ENCODE measurements around the gene CRIP2.

DNA sequence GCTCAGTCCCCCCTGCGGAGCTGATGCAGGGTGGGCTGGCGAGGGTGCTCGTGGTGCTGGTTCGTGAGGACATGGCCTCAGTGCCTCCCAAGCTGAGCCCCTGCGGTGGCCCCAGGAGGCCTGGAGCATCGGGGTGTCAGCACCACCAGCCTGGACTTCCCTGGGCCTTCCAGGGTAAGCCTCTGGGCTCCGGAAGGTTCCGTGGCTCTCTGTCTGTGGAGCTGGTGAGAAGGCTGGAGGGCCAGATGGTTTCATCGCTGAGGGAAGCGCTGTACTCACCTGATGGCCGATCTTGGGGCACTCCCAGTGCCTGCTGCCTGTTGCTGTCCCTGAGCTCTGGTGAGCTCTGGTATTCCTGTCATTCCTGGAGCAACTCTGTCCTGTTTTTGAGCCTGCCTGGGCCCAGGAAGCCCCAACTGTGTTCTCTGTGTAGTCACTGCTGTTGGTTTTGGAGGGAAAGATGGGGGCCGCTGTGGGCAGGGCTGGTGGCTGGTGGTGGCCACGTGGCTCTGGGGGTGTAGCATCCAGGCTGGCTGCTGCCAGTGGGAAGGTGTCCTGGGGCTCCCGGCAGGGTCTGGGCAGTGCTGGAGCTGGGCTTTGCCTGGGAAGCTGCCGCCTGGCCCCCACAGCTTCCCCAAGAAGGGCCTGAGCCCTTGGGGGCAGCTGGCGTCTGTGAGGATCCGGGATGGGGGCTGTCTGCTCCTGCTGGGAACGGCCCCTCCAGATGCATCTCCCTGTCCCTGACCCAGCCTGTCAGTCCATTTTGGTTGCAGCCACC, 36.7 kb upstream of the CRIP2 start:
- TF ChIP-seq CTCF (IDR thresholded peaks at IDR 0.05) (no peak), EZH2 (IDR thresholded peaks at IDR 0.05; ENCODE audit: borderline replicate concordance, insufficient read depth, low read depth, low read length, poor library complexity, severe bottlenecking) (no peak)

Data from B cell (primary cell).